GM12801 (cell line): ENCODE results near the gene PLAAT2.

Experiments used
- CTCF ChIP-seq: IDR thresholded peaks from one replicate; pipeline ENCODE4 v1.5.1; 2011; ENCODE audit warnings: control low read depth; ENCODE audit not compliant: insufficient read length; ENCODE audit errors: extremely low read depth

Gene PLAAT2

GRCh38 chr11:63563201-63564055 is at the start of gene PLAAT2:
TSS of gene PLAAT2 (minus strand) at chr11:63563379. CDS start at chr11:63563324, 55 bp downstream.
- TF ChIP-seq CTCF: no peak

- TF ChIP-seq CTCF: no peak
These were observed 49.0 kb upstream of the PLAAT2 start for GRCh38 chr11:63612181-63612580.

- no peak for TF ChIP-seq CTCF
These were observed 48.2 kb upstream of the PLAAT2 start for GRCh38 chr11:63611395-63611747.

GRCh38 chr11:63610604-63611394 is 47.6 kb upstream of the PLAAT2 start:
- no peak for TF ChIP-seq CTCF

- no peak for TF ChIP-seq CTCF
These were observed 46.9 kb upstream of the PLAAT2 start for GRCh38 chr11:63609971-63610580.

- TF ChIP-seq CTCF: no peak
These were observed 46.4 kb upstream of the PLAAT2 start for GRCh38 chr11:63609536-63609935.
